MCF 10A (cell line): ENCODE results near the gene ZGPAT. TPM values are rescaled to one million over a fixed set of nuclear protein-coding genes. Genes with fewer than 3 reads are reported as not detected.

Source experiments
- BruUV-seq: library from RNA; stranded (reverse); fragments of 400-500 nt; replicated peaks from 2 replicates; lab custom pipeline; 2021; lab: Mats Ljungman, UMichigan
- CTCF ChIA-PET: fragments of 300-600 bp; sonication (Branson Sonifier 250); formaldehyde crosslinking; extraction: SDS; loops from one replicate; lab custom pipeline; 2021; ENCODE audit warnings: antibody characterized with exemption, inconsistent platforms; lab: Yijun Ruan, JAX
- POLR2A ChIA-PET: fragments of 300-600, 350-650 bp; sonication (Branson Sonifier 250); formaldehyde crosslinking; extraction: SDS; loops from one replicate; lab custom pipeline; 2020; ENCODE audit warnings: antibody characterized with exemption, inconsistent platforms; lab: Yijun Ruan, JAX
- DNase-seq: peaks from one replicate; pipeline ENCODE4 v3.0.0-alpha.2; 2018; ENCODE audit not compliant: unreplicated experiment
- H3K27ac Mint-ChIP-seq: one replicate; pipeline ENCODE4 v1.8.0; 2022; ENCODE audit warnings: mild to moderate bottlenecking, low read depth, mixed read lengths; ENCODE audit not compliant: unreplicated experiment
- H3K27me3 Mint-ChIP-seq: one replicate; pipeline ENCODE4 v1.8.0; 2022; ENCODE audit warnings: mixed read lengths; ENCODE audit not compliant: insufficient read depth, unreplicated experiment
- H3K36me3 Mint-ChIP-seq: one replicate; pipeline ENCODE4 v1.8.0; 2022; ENCODE audit warnings: mild to moderate bottlenecking, moderate library complexity, mixed read lengths; ENCODE audit not compliant: insufficient read depth, unreplicated experiment
- H3K4me1 Mint-ChIP-seq: one replicate; pipeline ENCODE4 v1.8.0; 2022; ENCODE audit warnings: mixed read lengths; ENCODE audit not compliant: insufficient read depth, unreplicated experiment
- H3K4me3 Mint-ChIP-seq: one replicate; pipeline ENCODE4 v1.8.0; 2022; ENCODE audit warnings: mild to moderate bottlenecking, moderate library complexity, mixed read lengths; ENCODE audit not compliant: unreplicated experiment
- H3K9me3 Mint-ChIP-seq: one replicate; pipeline ENCODE4 v1.8.0; 2022; ENCODE audit warnings: mixed read lengths; ENCODE audit not compliant: unreplicated experiment
- CTCF ChIP-seq: fragments of 200-600 bp; IDR thresholded peaks from one replicate; pipeline ENCODE4 v1.8.0; 2022; ENCODE audit warnings: antibody characterized with exemption, mild to moderate bottlenecking; ENCODE audit not compliant: unreplicated experiment
- intact Hi-C: fragments of 100-400 bp; cut with micrococcal nuclease; formaldehyde crosslinking; loops from 2 replicates; pipeline ENCODE4 v1.14.1; 2022
- total RNA-seq: library from RNA; stranded (reverse); gene quantifications from 2 replicates; pipeline ENCODE4 v1.2.3, GENCODE V29; 2022

Gene ZGPAT
- total RNA-seq, 1 experiment from 2014 or later = 19.5 TPM

GRCh38 chr20:63692436-63693082 lies 15.3 kb upstream of the ZGPAT start:
- POLR2A ChIA-PET = interaction anchor here (1.7 to 3.0 kb wide), 2 partner anchors 10 to 34 kb away, joined by 6 to 15 read pairs; partner anchors contain the start of gene RTEL1
- H3K4me3 Mint-ChIP-seq = no peak overlapping the region
- CTCF ChIA-PET = no interaction called here

DNA sequence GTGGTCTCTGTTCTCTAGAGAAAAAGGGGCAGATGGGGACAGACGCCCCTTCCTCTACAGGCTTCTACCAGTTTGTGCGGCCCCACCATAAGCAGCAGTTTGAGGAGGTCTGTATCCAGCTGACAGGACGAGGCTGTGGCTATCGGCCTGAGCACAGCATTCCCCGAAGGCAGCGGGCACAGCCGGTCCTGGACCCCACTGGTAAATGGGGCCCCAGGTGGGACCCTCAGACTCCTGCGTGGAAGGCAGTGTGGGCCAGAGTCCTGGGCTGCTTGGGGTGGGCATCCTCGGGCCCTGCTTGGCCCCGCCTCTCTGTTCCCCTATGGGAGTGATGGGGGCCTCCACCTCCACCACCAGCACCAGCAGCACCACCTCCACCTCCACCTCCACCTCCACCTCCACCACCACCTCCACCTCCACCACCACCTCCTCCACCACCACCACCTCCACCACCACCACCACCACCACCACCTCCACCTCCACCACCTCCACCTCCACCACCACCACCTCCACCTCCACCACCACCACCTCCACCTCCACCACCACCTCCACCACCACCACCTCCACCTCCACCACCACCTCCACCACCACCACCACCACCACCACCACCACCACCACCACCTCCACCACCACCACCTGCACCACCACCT lies 14.6 kb upstream of the ZGPAT start:
- intact Hi-C loops = no loop called here
- Mint-ChIP-seq H3K4me3 (no peak overlapping the region), H3K27me3 (no peaks in the 10 kb centered on the region), H3K9me3 (no peaks in the 10 kb centered on the region), H3K27ac (no peak overlapping the region), H3K36me3 (peaks cover 66% of the 10 kb centered on the region), H3K4me1 (peaks cover 13% of the 10 kb centered on the region)
- no peak for DNase-seq
- no peak for TF ChIP-seq CTCF
- BruUV-seq = no TSS peak
- ChIA-PET POLR2A (interaction anchor here (1.9 to 3.0 kb wide), 2 partner anchors 11 to 14 kb away, joined by 8 to 15 read pairs; partner anchors contain the start of genes ARFRP1 and ZGPAT), CTCF (no interaction called here)

More at GRCh38 chr20:63692436-63693082, 15.3 kb upstream of the ZGPAT start:
- no peaks in the 10 kb centered on the region for H3K27me3 Mint-ChIP-seq
- DNase-seq = no peak
- H3K4me1 Mint-ChIP-seq = peaks cover 13% of the 10 kb centered on the region
- H3K27ac Mint-ChIP-seq = no peak overlapping the region
- intact Hi-C loops = no loop called here
- peaks cover 65% of the 10 kb centered on the region for H3K36me3 Mint-ChIP-seq
- no peaks in the 10 kb centered on the region for H3K9me3 Mint-ChIP-seq
- no TSS peak for BruUV-seq
- TF ChIP-seq CTCF = no peak

GRCh38 chr20:63693733-63694583 lies 13.9 kb upstream of the ZGPAT start:
- CTCF ChIA-PET = interaction anchor here (0.6 kb wide), 1 partner anchor 25 kb away, joined by 4 read pairs; no protein-coding TSS in a partner anchor

More at GRCh38 chr20:63693733-63694583, 13.9 kb upstream of the ZGPAT start:
- BruUV-seq = no TSS peak
- intact Hi-C loops = no loop called here
- Mint-ChIP-seq H3K4me1 (peaks cover 13% of the 10 kb centered on the region), H3K27me3 (no peaks in the 10 kb centered on the region), H3K36me3 (peaks cover 59% of the 10 kb centered on the region), H3K27ac (no peak overlapping the region), H3K4me3 (no peak overlapping the region), H3K9me3 (no peaks in the 10 kb centered on the region)
- DNase-seq = no peak
- POLR2A ChIA-PET = interaction anchor here (1.5 to 1.9 kb wide), 2 partner anchors 12 to 13 kb away, joined by 8 read pairs; partner anchors contain the start of genes ARFRP1 and ZGPAT
- TF ChIP-seq CTCF = no peak
